HepG2 (cell line): ENCODE results near the gene UCKL1. TPM values are rescaled to one million over a fixed set of nuclear protein-coding genes. Genes with fewer than 3 reads are reported as not detected.

Experiments used
- ATF7-NPFF ChIP-seq: sonication (generic); formaldehyde crosslinking; IDR thresholded peaks from 2 replicates; pipeline ENCODE4 v1.8.1; 2023; ENCODE audit warnings: mild to moderate bottlenecking, low read depth, missing genetic modification reagents, moderate library complexity
- CBX2 ChIP-seq, 2 experiments: fragments of 200-600 bp in 1 of 2; sonication (generic); formaldehyde crosslinking in 1 of 2; IDR thresholded peaks; 2 replicates each; pipeline versions ENCODE4 v1.7.0 to v1.8.1; 2018 to 2022; ENCODE audit warnings: low read depth in 2 of 2, low read length in 1 of 2, mild to moderate bottlenecking in 1 of 2, missing genetic modification reagents in 1 of 2
- DNMT1 ChIP-seq: sonication (generic); formaldehyde crosslinking; IDR thresholded peaks from 2 replicates; pipeline ENCODE4 v1.5.1; 2020; ENCODE audit warnings: mild to moderate bottlenecking, missing genetic modification reagents
- ETV6 ChIP-seq: sonication (generic); formaldehyde crosslinking; conservative IDR thresholded peaks from 2 replicates; pipeline ENCODE4 v1.4.0; 2020; ENCODE audit warnings: missing genetic modification reagents
- FOSL2 ChIP-seq: sonication (generic); formaldehyde crosslinking; IDR thresholded peaks from 2 replicates; pipeline ENCODE4 v1.4.0; 2020; ENCODE audit warnings: missing genetic modification reagents
- FOXO4 ChIP-seq: sonication (generic); formaldehyde crosslinking; conservative IDR thresholded peaks from 2 replicates; pipeline ENCODE4 v1.8.1; 2023; ENCODE audit warnings: missing genetic modification reagents
- KDM3A ChIP-seq: IDR thresholded peaks from 2 replicates; pipeline ENCODE4 v1.6.1; 2018; ENCODE audit warnings: low read depth, missing compliant biosample characterization
- KLF16 ChIP-seq, 2 experiments: sonication (generic) in 1 of 2; formaldehyde crosslinking in 1 of 2; IDR thresholded peaks; 2 replicates each; pipeline versions ENCODE4 v1.6.1 to v1.8.0; 2016 to 2023; ENCODE audit warnings: missing genetic modification reagents in 2 of 2, missing compliant biosample characterization in 1 of 2
- NFE2 ChIP-seq: sonication (generic); formaldehyde crosslinking; IDR thresholded peaks from 2 replicates; pipeline ENCODE4 v1.4.0; 2020; ENCODE audit warnings: missing genetic modification reagents
- PHB2 ChIP-seq: fragments of 450-650 bp; IDR thresholded peaks from 2 replicates; pipeline ENCODE4 v1.6.1; 2018; ENCODE audit not compliant: partially characterized antibody
- PHF5A ChIP-seq: IDR thresholded peaks from one replicate; pipeline ENCODE4 v1.6.1; 2018; ENCODE audit warnings: low read depth, missing genetic modification reagents; ENCODE audit not compliant: unreplicated experiment
- POLR2AphosphoS5 ChIP-seq: IDR thresholded peaks from 2 replicates; pipeline ENCODE4 v1.6.1; 2012; ENCODE audit warnings: low read depth, low read length
- PTBP1 ChIP-seq: fragments of 200-400 bp; formaldehyde crosslinking; IDR thresholded peaks from 2 replicates; pipeline ENCODE4 v1.6.1; 2018; ENCODE audit warnings: low read length, low read depth; ENCODE audit not compliant: poor library complexity, severe bottlenecking
- RELA ChIP-seq: sonication (generic); formaldehyde crosslinking; IDR thresholded peaks from 2 replicates; pipeline ENCODE4 v1.4.0; 2020; ENCODE audit warnings: missing genetic modification reagents
- SIN3B ChIP-seq: fragments of 150-350 bp; IDR thresholded peaks from 2 replicates; pipeline ENCODE4 v1.6.1; 2014; ENCODE audit warnings: low read length
- ZHX2 ChIP-seq, 2 experiments: sonication (generic) in 1 of 2; formaldehyde crosslinking in 1 of 2; IDR thresholded peaks; 2 replicates each; pipeline versions ENCODE4 v1.6.1 to v1.9.0; 2014 to 2022; ENCODE audit warnings: antibody characterized with exemption in 1 of 2, borderline replicate concordance in 1 of 2, inconsistent platforms in 1 of 2, low read depth in 1 of 2, missing genetic modification reagents in 1 of 2
- ZNF101 ChIP-seq: sonication (generic); formaldehyde crosslinking; IDR thresholded peaks from 2 replicates; pipeline ENCODE4 v1.4.0; 2020; ENCODE audit warnings: mild to moderate bottlenecking, low read depth, missing genetic modification reagents, borderline replicate concordance
- ZNF136 ChIP-seq: sonication (generic); formaldehyde crosslinking; IDR thresholded peaks from 2 replicates; pipeline ENCODE4 v1.8.1; 2022; ENCODE audit warnings: low read depth, mild to moderate bottlenecking, moderate library complexity, missing genetic modification reagents
- ZNF235 ChIP-seq: sonication (generic); formaldehyde crosslinking; IDR thresholded peaks from 2 replicates; pipeline ENCODE4 v1.8.1; 2023; ENCODE audit warnings: mild to moderate bottlenecking, missing genetic modification reagents, borderline replicate concordance
- ZNF282 ChIP-seq: fragments of 450-650 bp; IDR thresholded peaks from 2 replicates; pipeline ENCODE4 v1.6.1; 2018; ENCODE audit not compliant: partially characterized antibody
- ZNF629 ChIP-seq: sonication (generic); formaldehyde crosslinking; conservative IDR thresholded peaks from 2 replicates; pipeline ENCODE4 v1.5.0; 2020; ENCODE audit warnings: missing genetic modification reagents
- ZNF782 ChIP-seq: sonication (generic); formaldehyde crosslinking; IDR thresholded peaks from 2 replicates; pipeline ENCODE4 v1.4.0; 2020; ENCODE audit warnings: missing genetic modification reagents, mild to moderate bottlenecking, borderline replicate concordance
- polyA plus RNA-seq, 8 experiments: library from polyadenylated mRNA; depleted of rRNA in 3 of 8; stranded (reverse) in 7 of 8; unstranded in 1 of 8; fragments of >200 nt; fragmentation: Illumina TruSeq in 4 of 8; extraction: Trizol in 4 of 8; gene quantifications; 2 replicates each; pipeline versions ENCODE4 v1.2.1 to v1.2.3, GENCODE V29; 2011 to 2016; ENCODE audit warnings: low read depth in 4 of 8, missing spikeins in 1 of 8, mixed read lengths in 1 of 8; ENCODE audit not compliant: insufficient read depth in 1 of 8
- total RNA-seq, 5 experiments: library from RNA; depleted of rRNA; stranded (reverse); fragments of >200 nt; fragmentation: Illumina TruSeq; extraction: Trizol; gene quantifications; 2 replicates each; pipeline ENCODE4 v1.2.3, GENCODE V29; 2016; ENCODE audit warnings: low read depth in 1 of 5

Gene UCKL1
- total and polyA plus RNA-seq, 2 of the 13 experiments (the other 11 are each of a cell fraction or from before 2014, with no cell fraction given): 50.2 to 126 TPM

GRCh38 chr20:63973636-63974401 lies 17.6 kb upstream of the UCKL1 start (continued):
- no peak for TF ChIP-seq ZHX2 (IDR thresholded peaks at IDR 0.05; ENCODE audit: low read depth)
- TF ChIP-seq ZHX2 (CRISPR knock-in tag; IDR thresholded peaks at IDR 0.05; ENCODE audit: borderline replicate concordance): no peak
- peak; percentile 57 for TF ChIP-seq POLR2AphosphoS5
- peak; percentile 73 for TF ChIP-seq FOSL2 (CRISPR knock-in tag)
- no peak for TF ChIP-seq ZNF282
- peak; percentile 92 for TF ChIP-seq ETV6 (CRISPR knock-in tag)
- TF ChIP-seq ZNF782 (CRISPR knock-in tag): peak; percentile 92; the same call in 1 of the 2 replicates
- TF ChIP-seq ATF7-NPFF: peak; percentile 93
- TF ChIP-seq ZNF136 (CRISPR knock-in tag): no peak; the same call in 1 of the 2 replicates
- no peak for TF ChIP-seq FOXO4 (CRISPR knock-in tag)
- TF ChIP-seq CBX2 (IDR thresholded peaks at IDR 0.05; ENCODE audit: low read depth, low read length): no peak
- no peak for TF ChIP-seq CBX2 (CRISPR knock-in tag; IDR thresholded peaks at IDR 0.05; ENCODE audit: low read depth)
- peak in 1 of 2 experiments; percentile 86; a peak in 2 of 4 replicates for TF ChIP-seq KLF16 (CRISPR knock-in tag; IDR thresholded peaks at IDR 0.05)
- TF ChIP-seq PTBP1: peak; percentile 98
- TF ChIP-seq RELA (CRISPR knock-in tag): peak; percentile 91; the same call in 1 of the 2 replicates
- peak; percentile 32; the same call in 1 of the 2 replicates for TF ChIP-seq ZNF235 (CRISPR knock-in tag)
- TF ChIP-seq DNMT1 (CRISPR knock-in tag): no peak; the same call in 1 of the 2 replicates
- no peak for TF ChIP-seq ZNF101
- peak; percentile 54 for TF ChIP-seq ZNF629 (CRISPR knock-in tag)
- TF ChIP-seq PHF5A (CRISPR knock-in tag): peak; percentile 61
- TF ChIP-seq NFE2 (CRISPR knock-in tag): 0 out of 2 replicates have a peak, but pooled peaks have one; percentile 1
- TF ChIP-seq SIN3B: peak; percentile 40; the same call in 1 of the 2 replicates
- peak; percentile 99 for TF ChIP-seq KDM3A (CRISPR knock-in tag)
- no peak for TF ChIP-seq PHB2
